ENCODE measurements around the gene PRR14. TPM values are rescaled to one million over a fixed set of nuclear protein-coding genes. Genes with fewer than 3 reads are reported as not detected.

The PRR14 gene
- total RNA-seq, 1 experiment from 2014 or later: 77.6 TPM

DNA sequence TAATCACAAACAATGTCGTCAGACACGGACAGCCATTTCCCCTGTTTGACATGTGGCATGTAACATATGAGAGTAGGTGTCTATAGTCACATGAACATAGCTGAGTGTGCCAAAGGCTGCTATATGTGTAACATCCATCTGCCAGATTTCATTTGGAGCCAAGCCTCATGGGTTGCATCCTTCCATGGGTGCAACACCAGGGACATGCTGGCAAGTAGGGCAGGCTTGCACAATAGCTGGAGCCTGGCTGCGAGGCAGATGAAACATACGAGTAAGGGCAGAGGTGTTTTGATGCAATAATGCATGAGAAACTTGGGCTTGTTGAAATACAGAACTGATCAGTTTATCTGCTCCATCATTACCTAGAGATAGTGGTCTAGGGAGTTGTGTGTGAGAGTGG lies 31.6 kb upstream of the PRR14 start:
- intact Hi-C loops (cut with micrococcal nuclease; ENCODE audit: unreplicated experiment) (no loop called here), in situ Hi-C loops (cut with HindIII; ENCODE audit: low pct_unique_long_range_greater_than_20kb, low sequenced_read_pairs) (no loop called here)
- Histone ChIP-seq H3K27me3 (ENCODE audit: control insufficient read depth, insufficient read depth, low read length) (no peaks in the 10 kb centered on the region), H3K27ac (ENCODE audit: low read length) (no peak overlapping the region), H3K4me1 (ENCODE audit: control insufficient read depth, insufficient read depth, low read length) (no peaks in the 10 kb centered on the region), H3K9me3 (ENCODE audit: control insufficient read depth, insufficient read depth, low read depth, low read length) (no peaks in the 10 kb centered on the region), H3K36me3 (ENCODE audit: control insufficient read depth, insufficient read depth, low read length) (no peaks in the 10 kb centered on the region), H3K4me3 (ENCODE audit: low read depth in 2 of 2, low read length in 2 of 2) (no peak overlapping the region)
- DNase-seq (ENCODE audit: low read depth, low spot score) (no peak), ATAC-seq (no peak)
- ChIA-PET POLR2A (no interaction called here), CTCF (interaction anchor here (1.1 kb wide), 1 partner anchor 10 kb away, joined by 4 read pairs; no protein-coding TSS in a partner anchor)
- TF ChIP-seq SIN3A (IDR thresholded peaks at IDR 0.05; ENCODE audit: borderline replicate concordance, insufficient read depth, low read depth, low read length): no peak
- TF ChIP-seq, protein P1, sequence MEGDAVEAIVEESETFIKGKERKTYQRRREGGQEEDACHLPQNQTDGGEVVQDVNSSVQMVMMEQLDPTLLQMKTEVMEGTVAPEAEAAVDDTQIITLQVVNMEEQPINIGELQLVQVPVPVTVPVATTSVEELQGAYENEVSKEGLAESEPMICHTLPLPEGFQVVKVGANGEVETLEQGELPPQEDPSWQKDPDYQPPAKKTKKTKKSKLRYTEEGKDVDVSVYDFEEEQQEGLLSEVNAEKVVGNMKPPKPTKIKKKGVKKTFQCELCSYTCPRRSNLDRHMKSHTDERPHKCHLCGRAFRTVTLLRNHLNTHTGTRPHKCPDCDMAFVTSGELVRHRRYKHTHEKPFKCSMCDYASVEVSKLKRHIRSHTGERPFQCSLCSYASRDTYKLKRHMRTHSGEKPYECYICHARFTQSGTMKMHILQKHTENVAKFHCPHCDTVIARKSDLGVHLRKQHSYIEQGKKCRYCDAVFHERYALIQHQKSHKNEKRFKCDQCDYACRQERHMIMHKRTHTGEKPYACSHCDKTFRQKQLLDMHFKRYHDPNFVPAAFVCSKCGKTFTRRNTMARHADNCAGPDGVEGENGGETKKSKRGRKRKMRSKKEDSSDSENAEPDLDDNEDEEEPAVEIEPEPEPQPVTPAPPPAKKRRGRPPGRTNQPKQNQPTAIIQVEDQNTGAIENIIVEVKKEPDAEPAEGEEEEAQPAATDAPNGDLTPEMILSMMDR (IDR thresholded peaks at IDR 0.05): no peak
- TF ChIP-seq, protein P2, sequence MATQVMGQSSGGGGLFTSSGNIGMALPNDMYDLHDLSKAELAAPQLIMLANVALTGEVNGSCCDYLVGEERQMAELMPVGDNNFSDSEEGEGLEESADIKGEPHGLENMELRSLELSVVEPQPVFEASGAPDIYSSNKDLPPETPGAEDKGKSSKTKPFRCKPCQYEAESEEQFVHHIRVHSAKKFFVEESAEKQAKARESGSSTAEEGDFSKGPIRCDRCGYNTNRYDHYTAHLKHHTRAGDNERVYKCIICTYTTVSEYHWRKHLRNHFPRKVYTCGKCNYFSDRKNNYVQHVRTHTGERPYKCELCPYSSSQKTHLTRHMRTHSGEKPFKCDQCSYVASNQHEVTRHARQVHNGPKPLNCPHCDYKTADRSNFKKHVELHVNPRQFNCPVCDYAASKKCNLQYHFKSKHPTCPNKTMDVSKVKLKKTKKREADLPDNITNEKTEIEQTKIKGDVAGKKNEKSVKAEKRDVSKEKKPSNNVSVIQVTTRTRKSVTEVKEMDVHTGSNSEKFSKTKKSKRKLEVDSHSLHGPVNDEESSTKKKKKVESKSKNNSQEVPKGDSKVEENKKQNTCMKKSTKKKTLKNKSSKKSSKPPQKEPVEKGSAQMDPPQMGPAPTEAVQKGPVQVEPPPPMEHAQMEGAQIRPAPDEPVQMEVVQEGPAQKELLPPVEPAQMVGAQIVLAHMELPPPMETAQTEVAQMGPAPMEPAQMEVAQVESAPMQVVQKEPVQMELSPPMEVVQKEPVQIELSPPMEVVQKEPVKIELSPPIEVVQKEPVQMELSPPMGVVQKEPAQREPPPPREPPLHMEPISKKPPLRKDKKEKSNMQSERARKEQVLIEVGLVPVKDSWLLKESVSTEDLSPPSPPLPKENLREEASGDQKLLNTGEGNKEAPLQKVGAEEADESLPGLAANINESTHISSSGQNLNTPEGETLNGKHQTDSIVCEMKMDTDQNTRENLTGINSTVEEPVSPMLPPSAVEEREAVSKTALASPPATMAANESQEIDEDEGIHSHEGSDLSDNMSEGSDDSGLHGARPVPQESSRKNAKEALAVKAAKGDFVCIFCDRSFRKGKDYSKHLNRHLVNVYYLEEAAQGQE (IDR thresholded peaks at IDR 0.05; ENCODE audit: insufficient read depth in 1 of 2, low read depth in 2 of 2, low read length in 1 of 2): no peak
- TF ChIP-seq POLR2AphosphoS5 (IDR thresholded peaks at IDR 0.05; ENCODE audit: low read depth, low read length): no peak
- no peak for TF ChIP-seq TCF7L2 (IDR thresholded peaks at IDR 0.05; ENCODE audit: low read depth, low read length)
- BruUV-seq (replicated peaks): no TSS peak

DNA sequence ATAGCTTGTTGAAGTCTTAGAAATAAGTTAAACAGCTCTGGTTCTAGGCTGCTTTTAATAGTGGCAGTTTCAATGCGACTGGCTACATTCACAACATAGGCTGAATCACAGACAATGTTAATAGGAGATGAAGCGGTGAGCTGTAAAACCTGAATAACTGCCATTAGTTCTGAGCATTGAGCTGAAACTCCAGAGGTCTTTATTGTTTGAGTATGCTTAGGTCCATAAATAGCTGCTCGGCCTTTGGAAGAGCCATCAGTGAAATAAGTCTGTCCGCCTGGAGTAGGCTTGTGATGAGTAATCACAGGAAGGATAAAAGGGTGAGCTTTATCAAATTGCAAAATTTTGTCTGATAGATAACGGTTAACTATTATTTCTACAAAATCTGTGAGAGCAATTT lies 31.1 kb upstream of the PRR14 start:
- in situ Hi-C loops (cut with HindIII; ENCODE audit: low pct_unique_long_range_greater_than_20kb, low sequenced_read_pairs): no loop called here

More for the DNA sequence above, 31.1 kb upstream of the PRR14 start:
- TF ChIP-seq, protein P1 (IDR thresholded peaks at IDR 0.05): no peak
- TF ChIP-seq SIN3A (IDR thresholded peaks at IDR 0.05; ENCODE audit: borderline replicate concordance, insufficient read depth, low read depth, low read length) (no peak), POLR2AphosphoS5 (IDR thresholded peaks at IDR 0.05; ENCODE audit: low read depth, low read length) (no peak), TCF7L2 (IDR thresholded peaks at IDR 0.05; ENCODE audit: low read depth, low read length) (no peak)
- TF ChIP-seq, protein P2 (IDR thresholded peaks at IDR 0.05; ENCODE audit: insufficient read depth in 1 of 2, low read depth in 2 of 2, low read length in 1 of 2): no peak
- no TSS peak for BruUV-seq (replicated peaks)
- DNase-seq (ENCODE audit: low read depth, low spot score) (no peak), ATAC-seq (no peak)
- Histone ChIP-seq H3K9me3 (ENCODE audit: control insufficient read depth, insufficient read depth, low read depth, low read length) (no peaks in the 10 kb centered on the region), H3K27ac (ENCODE audit: low read length) (no peak overlapping the region), H3K36me3 (ENCODE audit: control insufficient read depth, insufficient read depth, low read length) (no peaks in the 10 kb centered on the region), H3K27me3 (ENCODE audit: control insufficient read depth, insufficient read depth, low read length) (no peaks in the 10 kb centered on the region), H3K4me1 (ENCODE audit: control insufficient read depth, insufficient read depth, low read length) (no peaks in the 10 kb centered on the region), H3K4me3 (ENCODE audit: low read depth in 2 of 2, low read length in 2 of 2) (no peak overlapping the region)
- ChIA-PET CTCF (interaction anchor here (1.1 kb wide), 1 partner anchor 10 kb away, joined by 4 read pairs; no protein-coding TSS in a partner anchor), POLR2A (no interaction called here)
- intact Hi-C loops (cut with micrococcal nuclease; ENCODE audit: unreplicated experiment): no loop called here

Data from Panc1 (cell line).